Suppressor macrophage treated with lipopolysaccharide for 1 hour (primary cell): ENCODE measurements around the gene MPPED2.

Experiments used
- DNase-seq, 3 donors: peaks; one replicate each; pipeline ENCODE4 v3.0.0-alpha.2; 2020 to 2022

The MPPED2 gene

DNA sequence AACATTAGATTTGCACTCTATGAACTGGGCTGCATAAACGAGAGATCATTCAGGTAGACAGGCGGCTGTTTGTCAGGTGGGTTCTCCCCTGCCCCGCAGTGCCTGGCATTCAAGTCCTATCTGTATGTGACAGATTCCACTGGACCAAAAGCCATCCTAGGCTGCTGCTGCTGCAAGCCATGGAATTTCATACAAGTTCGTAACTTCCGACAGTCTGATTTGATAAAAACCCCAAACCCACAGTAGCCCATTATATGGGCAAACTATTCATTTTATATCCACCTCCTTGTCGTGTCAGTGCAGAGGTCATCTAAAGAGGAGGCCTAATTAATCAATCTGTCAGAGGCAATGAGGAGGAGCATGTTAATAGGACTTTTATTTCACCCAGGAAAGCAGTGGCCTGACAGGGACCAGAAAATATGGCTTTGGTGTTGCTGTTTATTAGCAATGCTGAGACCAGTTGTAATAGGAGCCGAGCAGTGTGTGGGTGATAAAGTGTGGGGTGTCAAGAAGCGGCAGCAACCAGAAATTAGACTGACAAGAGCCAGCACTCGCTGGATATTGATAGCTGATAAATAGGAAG is 139.0 kb downstream of the MPPED2 start:
- DNase-seq = no peak

GRCh38 chr11:30446520-30446919 is 139.6 kb downstream of the MPPED2 start:
- no peak for DNase-seq

DNA sequence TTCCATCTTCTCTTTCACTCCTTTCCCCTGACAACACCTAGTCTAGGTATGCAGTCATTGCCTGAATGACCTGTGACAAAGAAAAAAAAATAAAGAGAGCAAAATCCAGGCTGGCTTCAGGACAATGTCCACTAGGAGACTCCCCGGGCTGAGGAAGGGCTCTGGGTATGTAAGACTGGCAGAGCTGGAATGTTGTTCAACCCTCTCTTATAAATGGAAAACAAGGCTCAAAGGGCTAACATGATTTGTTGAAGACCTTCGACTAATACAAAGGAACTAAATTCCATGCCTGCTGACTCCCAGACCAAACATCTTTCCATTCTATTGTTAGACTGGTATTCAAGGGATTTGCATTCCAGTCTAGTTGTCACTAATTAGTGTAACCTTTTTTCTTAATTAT is 141.1 kb downstream of the MPPED2 start:
- DNase-seq = no peak

DNA sequence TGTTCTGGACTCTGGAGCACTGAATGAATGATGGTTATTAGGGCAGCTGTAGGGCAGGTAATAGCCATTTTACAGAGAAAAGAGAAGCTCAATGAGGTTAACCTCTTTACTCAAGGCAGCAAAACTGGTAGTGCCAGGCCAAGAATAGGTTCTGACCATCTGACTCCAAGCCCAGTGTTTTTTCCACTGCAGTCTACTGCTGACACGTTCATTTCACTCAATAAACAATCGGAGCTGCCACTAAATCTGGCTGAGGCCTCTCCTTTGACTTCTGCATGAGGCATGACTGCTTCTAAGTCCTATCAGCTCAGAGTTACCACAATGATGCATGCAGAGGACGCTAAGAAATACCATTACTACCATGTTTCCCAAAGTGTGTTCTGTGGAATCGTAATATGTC is 145.6 kb downstream of the MPPED2 start:
- DNase-seq = no peak

GRCh38 chr11:30436801-30437200 is 149.4 kb downstream of the MPPED2 start:
- peak in 2 of 3 donors; percentile 33 to 35 for DNase-seq

DNA sequence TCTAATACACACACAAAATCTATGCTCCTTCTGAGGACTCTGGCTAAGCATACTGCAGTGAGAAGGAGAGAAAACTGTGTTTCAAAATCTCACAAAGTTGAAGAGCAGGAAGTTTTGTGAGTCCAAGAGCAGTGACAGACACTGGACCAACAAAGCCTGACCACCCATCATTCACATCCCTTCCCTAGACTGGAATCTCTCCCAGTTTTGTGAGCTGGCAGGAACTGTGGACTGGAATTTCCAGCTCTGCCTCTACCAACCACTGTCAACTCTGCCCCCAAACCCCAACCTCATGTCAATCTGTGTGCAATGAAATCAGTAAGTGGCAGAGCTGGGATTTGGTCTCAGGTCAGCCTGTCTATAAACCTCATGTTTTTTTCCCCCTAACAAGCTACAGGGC is 150.7 kb downstream of the MPPED2 start:
- no peak for DNase-seq

DNA sequence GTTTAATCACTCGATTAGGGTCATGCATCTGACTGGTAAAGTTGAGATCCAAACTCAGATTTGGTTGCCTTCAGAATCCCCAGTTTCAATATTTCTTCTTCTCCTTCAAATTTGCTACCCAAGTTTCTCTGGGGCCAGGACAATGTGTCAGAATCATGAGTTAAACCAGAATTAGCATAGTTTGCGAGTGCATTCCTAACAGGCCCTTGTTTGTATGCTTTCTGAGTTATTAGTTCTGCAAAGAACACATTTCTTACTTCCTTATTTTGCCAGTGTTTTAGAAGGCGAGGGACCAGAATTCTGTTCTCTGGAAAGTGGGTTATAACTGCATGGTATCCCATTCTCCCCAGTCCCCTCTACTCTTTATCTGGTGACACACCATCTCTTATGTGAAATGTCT is 151.3 kb downstream of the MPPED2 start:
- DNase-seq = peak; percentile 9 to 41 (median 38)

DNA sequence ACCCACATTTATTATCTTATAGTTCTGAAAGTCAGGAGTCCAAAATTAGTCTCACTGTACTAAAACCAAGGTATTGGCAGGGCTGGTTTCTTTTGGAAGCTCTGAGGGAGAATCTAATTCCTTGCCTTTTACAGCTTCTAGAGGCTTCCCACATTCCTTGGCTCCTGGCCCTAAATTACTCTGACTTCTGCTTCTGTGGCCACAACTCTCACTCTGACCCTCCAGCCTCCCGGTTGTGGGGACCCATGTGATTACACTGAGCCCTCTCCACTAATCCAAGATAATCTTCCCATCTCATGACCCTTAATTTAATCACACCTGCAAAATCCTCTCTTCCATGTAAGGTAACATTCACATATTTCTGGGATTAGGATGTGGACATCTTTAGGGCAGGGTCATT is 152.3 kb downstream of the MPPED2 start:
- DNase-seq = no peak

DNA sequence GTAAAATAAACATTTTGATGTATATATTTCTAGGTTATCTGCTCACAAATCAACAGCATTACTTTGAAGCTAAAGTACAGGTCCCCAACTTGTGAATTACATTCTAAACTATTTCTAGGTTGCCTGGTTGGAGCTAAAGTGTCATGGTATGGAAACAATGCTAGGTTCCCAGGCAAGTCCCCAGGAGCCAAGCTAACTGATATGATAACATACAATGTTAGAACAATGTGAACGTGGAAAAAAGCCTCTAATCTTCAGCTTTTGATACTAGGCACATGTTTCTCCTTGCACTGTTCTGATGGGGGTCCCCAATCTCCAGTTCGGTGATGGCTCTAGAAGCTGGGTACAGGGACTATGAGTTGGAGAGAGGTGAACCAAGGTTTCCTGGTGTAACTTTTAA is 153.4 kb downstream of the MPPED2 start:
- no peak for DNase-seq

DNA sequence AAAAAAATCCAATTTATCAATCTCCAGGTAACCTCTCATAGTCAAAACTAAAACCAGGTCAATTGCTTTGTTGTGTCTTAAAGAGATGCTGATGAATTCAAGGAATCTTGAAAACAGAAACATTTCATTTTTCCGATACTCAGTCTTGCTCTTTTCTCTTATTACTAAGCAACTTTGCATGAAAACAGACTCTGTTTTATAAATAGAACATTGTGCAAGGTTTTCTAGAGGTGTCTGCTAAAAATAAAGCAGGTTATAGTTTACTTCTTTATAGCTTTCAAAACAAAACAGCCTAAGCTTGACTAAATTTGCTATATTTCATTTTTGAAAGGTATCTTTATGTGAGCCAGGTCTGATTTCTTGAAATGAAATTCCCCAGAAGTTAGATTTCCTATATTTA is 154.0 kb downstream of the MPPED2 start:
- DNase-seq = no peak

GRCh38 chr11:30431127-30431814 is 154.9 kb downstream of the MPPED2 start:
- peak in 1 of 3 donors; percentile 16 for DNase-seq

DNA sequence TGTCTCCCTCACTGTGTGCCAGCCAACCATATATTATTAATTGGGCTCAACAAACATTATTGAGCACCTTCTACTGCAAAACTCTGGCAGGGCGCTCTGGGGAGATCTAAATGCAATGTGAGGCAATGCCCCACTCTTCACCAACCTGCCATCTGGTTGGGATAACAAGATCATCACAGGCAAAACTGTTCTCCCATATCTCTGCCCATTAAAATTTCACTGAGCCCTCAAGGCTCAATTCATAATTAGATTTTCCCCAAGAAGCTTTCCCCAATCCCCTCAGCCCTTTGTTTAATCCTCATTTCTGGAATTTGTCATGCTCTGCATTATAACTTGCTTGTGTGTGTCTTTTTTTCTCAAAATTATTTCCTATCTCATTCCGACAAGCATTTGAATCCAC is 156.6 kb downstream of the MPPED2 start:
- no peak for DNase-seq

GRCh38 chr11:30426781-30427180 is 159.4 kb downstream of the MPPED2 start:
- DNase-seq = no peak

GRCh38 chr11:30424844-30425243 is 161.3 kb downstream of the MPPED2 start:
- no peak for DNase-seq

- no peak for DNase-seq
Observed at GRCh38 chr11:30424321-30424720, 161.8 kb downstream of the MPPED2 start.

GRCh38 chr11:30423886-30424285 is 162.3 kb downstream of the MPPED2 start:
- DNase-seq = no peak

DNA sequence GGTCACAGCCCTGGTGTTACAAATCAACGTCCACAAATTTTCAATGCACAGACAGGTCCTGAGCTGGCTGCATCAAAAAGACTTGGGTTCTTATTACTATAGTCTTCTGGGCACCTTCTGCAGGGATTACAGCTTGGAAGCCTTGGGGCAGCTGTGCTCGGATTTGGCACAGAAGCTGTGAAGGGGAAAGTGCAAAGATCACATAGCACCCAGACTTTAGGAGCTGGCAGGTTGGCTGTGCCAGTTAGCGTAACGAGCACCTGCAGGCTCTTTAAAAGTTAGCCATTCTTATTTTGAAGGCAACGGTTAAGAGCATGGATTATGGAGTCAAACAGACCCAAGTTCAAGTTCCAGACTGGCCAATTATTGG is 162.9 kb downstream of the MPPED2 start:
- DNase-seq = no peak

DNA sequence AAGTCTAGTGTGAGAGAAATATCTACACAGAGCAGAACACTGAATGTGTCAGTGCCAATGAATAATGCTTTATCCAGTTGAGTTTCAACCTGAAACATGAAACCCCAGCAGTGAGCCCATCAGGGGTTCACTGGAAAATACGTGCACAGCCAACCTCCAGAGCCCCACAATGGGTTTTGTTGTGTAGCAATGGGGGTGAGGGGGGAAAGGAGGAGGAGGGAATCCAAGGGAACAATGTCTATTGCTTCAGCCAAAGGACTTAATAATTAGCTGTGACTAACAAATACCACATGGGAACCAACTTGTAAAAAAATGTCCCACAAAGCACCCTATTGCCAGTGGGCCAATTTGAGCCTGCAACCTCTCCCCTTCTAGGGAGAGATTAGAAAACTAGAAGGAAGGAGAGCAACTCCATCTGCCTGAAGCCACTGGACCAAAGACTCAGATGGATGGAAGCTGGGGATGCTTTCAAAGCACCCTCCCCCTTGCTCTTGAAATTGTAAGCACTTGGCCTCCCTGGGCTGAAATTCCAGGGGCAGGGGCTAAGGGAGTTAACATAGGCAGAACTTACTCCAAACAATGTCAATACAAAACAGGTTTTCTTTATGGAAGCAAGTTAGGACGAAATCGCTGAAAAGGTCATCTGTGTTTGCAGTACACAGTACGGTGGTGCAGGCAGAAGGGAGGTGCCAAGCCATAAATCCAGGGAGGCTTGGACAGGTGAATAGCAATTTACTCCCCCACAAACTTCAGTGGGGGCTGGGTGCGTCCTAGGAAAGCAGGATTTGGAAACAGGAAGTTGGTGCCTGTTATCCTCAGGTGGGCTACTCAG is 163.5 kb downstream of the MPPED2 start:
- DNase-seq = no peak

DNA sequence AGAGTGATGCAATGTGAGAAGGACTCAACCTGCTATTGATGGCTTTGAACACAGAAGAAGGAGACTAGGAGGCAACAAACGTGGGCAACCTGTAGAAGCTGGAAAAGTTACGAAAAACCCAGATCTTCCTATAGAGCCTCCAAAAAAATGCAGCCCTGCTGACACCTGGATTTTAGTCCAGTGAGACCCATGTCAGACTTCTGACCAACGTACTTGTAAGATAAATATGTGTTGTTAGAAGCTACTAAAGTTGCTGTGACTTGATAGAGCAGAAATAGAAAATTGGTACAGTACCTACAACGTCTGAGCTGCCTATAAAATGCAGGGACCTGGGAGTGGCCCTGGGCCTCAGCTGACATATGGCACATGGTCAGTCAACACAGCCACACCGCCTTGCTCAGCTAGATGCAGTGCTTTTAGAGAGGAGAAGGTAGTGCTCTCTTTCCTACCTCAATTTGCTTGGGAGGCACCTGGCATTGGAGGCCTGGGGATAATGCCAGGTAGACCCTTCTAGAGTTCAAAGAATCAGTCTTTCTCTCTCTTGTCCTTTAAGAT is 165.8 kb downstream of the MPPED2 start:
- DNase-seq = no peak

- DNase-seq = no peak
Observed at GRCh38 chr11:30414806-30415205, 171.3 kb downstream of the MPPED2 start.

GRCh38 chr11:30414244-30414643 is 171.9 kb downstream of the MPPED2 start:
- no peak for DNase-seq

- no peak for DNase-seq
Observed at GRCh38 chr11:30412509-30412908, 173.6 kb downstream of the MPPED2 start.

DNA sequence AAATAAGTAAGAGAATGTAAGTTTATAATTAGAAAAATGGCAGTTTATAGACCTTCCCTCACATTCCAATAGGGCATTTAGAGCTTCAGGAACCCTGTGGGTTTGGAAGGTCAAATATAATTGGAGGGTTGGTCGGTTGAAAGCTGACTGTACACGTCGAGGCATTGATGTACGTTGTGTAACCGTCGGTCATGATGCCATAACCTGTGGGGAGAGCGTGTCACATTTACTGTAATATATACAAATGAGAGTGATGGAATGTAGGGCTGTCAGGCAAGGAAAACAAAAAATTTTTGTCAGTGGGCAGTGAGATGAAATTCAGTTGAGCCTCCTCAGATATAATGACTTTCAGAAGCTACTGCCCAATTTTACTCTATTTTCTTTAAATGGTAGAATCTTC is 174.8 kb downstream of the MPPED2 start:
- DNase-seq = no peak
